Panc1 (cell line): ENCODE data around the gene GTSF1L.

Experiments used
- CTCF ChIP-seq: fragments of 450-650 bp; IDR thresholded peaks from 2 replicates; pipeline ENCODE4 v1.5.1; 2017; ENCODE audit warnings: mild to moderate bottlenecking
- POLR2AphosphoS5 ChIP-seq: IDR thresholded peaks from 2 replicates; pipeline ENCODE4 v1.6.1; 2012; ENCODE audit warnings: mild to moderate bottlenecking, low read depth, low read length, moderate library complexity
- REST ChIP-seq, 2 experiments: IDR thresholded peaks; 2 replicates each; pipeline ENCODE4 v1.6.1; 2011 to 2012; ENCODE audit warnings: low read depth in 2 of 2, control low read depth in 1 of 2, low read length in 1 of 2, mild to moderate bottlenecking in 1 of 2, moderate library complexity in 1 of 2; ENCODE audit not compliant: insufficient read depth in 1 of 2
- SIN3A ChIP-seq: IDR thresholded peaks from 2 replicates; pipeline ENCODE4 v1.6.1; 2012; ENCODE audit warnings: low read depth, mild to moderate bottlenecking, low read length, moderate library complexity, borderline replicate concordance; ENCODE audit not compliant: insufficient read depth
- TCF7L2 ChIP-seq: IDR thresholded peaks from 2 replicates; pipeline ENCODE4 v1.6.1; 2011; ENCODE audit warnings: mild to moderate bottlenecking, low read depth, low read length, inconsistent platforms

GRCh38 chr20:43711098-43711654 is 15.6 kb downstream of the GTSF1L start:
- TF ChIP-seq CTCF (no peak), POLR2AphosphoS5 (no peak), SIN3A (no peak), REST (IDR thresholded peaks at IDR 0.05; ENCODE audit: insufficient read depth in 1 of 2, low read depth in 2 of 2, low read length in 1 of 2) (no peak), TCF7L2 (no peak)
